ENCODE results near the gene ZNF652.

Gene ZNF652

DNA sequence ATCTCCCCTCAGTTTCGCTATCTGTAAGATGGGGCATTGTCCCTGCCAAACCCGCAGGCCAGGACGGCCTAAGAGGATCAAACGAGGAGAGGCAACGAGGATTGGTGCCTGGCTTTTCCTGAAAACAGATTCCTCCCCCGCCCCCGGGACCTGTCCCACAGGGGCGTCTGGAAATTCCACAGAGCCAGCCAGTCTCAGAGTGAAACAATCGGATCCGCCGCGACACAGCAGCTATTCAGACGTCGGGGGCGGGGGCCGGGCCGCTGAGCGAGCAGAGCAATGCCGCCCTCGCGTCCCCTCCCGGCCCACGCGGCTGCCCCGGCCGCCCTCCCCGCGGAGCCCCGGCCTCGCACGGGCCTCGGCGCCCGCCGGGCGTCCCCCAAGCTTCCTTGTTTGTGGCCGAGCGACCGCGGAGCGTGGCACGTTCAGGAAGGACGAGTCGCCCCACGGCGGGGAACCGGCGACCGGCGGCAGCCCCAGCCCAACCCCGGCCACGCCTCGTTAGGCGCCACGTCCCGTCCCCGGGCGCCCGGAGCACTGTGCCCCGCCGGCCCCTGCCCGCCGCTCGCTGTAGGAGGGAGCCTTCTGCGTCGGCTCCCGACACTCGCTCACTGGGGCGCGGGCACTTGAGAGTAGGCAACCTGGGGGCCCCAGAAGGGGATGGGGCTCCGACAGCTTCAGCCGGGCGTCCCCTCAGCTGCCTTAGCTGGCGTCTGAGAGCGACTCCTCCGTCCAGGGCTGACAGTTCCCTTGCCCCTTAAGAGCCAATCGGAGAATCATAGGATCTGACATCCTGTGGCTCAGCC, 101.8 kb downstream of the ZNF652 start:
- peak in 6 of 14 donors; percentile 1 to 32 (median 6) for DNase-seq

DNA sequence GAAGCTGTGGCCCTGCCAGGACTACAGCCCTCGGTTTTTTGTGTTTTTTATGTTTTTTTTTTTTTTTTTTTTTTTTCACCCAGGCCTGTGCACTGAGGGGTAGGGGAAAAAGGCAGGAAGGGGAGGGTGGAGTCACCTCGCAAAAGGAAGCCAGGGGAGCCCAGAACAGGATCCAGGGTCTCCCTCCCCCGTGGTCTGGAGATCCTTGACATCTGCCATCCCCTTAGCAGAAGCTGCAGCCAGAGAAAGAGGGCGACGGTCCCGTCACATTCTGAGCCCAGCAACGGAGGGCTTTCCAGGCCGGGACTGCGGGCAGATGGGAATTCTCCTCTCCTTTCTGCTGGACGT, 102.4 kb downstream of the ZNF652 start:
- DNase-seq = no peak

DNA sequence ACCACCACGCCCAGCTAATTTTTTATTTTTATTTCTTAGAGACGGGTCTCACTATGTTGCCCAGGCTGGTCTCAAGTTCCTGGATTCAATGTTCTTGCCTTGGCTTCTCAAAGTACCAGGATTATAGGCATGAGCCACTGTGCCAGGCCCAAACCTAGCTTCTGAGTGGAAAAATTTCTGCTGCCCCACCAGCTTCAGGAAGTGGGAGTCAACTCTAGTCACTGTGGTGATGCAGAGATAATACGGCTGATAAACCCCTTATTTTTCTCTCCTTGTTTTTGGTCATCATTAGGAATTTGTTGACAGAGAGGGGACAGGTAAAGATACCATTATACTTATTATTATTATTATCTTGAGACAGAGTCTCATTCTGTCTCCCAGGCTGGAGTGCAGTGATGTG, 103.7 kb downstream of the ZNF652 start:
- no peak for DNase-seq

DNA sequence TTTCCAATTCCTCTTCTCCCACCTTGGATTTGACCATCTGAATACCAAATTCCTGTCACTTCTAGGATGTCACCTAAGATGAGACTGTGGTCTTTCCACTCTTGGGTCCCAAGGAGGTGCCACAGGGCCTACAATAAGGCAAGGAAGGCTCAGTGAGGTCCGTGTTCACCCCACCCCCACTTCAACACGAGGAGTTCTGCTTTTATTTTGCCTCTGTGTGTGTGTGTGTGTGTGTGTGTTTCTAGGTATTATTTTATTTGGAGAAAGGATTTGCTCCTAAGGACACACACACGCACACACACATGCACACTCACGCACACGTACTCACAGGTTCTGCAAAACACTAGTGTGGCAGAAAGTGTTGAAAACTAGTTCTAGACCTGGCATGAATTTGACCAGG, 106.9 kb downstream of the ZNF652 start:
- DNase-seq = no peak

DNA sequence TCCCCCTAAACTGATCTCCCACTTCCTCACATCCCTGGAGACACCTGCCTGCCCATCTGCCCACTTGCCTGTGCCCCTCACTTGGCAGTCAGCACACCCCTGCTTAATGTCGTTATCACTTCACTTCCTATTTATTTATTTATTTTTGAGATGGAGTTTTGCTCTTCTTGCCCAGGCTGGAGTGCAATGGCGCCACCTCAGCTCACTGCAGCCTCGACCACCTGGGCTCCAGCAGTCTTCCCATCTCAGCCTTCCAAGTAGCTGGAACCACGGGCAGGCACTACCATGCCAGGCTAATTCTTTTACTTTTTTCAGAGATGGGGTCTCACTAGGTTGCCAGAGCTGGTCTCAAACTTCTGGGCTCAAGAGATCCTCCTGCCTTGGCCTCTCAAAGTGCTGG, 108.0 kb downstream of the ZNF652 start:
- DNase-seq = no peak

DNA sequence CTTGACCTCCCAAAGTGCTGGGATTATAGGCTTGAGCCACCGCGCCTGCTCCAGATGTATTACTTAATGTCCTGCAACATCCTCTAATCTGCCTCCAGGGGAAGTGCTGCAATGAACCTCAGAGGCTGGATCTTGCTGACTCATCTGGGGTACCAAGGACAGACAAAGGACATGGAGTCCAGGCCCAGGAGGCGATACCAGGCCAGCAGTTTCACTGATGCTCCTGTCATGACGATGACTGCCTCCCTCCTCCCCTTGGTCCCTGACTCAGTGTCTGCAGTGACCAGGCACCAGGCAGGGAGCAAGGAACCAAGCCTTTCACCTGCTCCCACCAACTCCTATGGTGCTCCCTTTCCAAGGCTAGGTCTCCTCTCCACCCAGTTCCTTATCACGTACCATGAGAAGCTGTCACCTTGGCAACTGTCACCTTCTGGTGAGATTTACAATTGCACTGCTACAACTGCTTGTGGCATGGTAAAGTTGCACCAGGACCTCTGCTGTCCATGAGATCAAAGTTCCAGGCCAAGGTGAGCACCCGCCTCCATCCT, 109.8 kb downstream of the ZNF652 start:
- no peak for DNase-seq

DNA sequence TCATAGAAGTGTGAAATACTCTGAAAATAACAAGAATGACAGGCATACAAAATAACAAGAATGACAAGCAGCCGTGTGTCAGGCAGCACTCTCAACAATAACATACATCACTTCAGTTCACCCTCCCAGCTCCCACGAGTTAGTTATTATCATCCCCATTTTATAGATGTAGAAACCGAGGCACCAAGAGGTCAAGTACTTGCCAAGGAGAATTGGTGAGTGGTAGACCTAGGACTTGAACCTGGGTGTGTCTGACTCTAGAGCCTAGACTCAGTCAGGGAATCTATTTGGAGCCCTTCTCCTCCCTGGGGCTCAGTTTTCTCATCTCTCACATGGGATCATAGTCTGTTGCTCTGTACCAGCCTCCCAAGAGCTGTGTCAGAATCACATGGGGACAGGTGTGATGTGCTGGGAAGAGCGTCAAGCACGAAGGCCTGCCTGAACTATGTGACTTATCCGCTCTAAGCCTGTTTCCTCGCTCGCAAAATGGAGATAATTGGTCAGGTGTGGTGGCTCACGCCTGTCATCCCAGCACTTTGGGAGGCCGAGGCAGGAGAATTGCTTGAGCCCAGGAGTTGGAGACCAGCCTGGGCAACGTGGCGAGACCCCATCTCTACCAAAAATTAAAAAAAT, 112.0 kb downstream of the ZNF652 start:
- no peak for DNase-seq

DNA sequence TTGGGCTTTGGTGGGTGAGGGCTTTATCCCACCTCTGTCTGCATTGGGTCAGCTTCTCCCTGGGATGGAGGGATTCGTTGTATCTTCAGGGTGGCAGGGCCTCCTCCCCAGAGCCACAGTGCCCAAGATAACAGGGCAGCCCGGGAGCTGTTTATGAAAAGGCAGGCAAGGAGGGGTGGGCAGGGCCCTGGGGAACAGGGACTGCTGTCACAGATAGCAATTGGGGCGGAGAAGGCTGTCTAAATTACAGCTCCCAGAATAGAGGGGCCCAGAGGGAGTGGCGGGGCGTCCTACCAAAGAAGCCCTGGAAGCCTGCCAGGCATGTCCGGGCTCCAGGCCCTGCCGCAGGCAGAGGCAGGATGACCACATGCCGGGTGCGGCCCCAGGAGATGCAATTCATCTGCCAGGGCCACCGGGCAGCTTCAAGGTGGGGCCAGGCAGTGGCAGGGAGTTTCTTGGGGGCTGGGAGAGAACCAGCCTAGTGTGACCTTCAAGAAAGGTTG, 112.7 kb downstream of the ZNF652 start:
- DNase-seq = peak in 1 of 14 donors; percentile 7

DNA sequence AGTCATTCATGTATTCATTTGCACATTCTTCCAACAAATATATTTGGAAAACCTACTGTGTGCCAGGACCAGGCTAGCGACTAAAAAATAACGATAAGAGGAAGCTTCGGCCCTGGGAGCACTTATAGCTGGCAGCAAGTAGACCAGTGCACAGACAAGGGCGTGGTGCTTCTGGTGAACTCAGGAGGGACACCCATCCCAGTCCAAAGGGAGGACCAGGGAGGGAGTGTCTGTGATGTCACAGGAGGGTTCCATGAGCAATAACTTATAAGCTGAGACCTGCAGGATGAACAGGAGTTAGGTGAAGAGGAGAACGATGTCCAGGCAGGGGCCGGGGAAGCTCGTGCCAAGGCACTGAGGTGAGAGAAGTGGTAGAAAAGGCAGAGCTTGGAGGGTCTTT, 114.1 kb downstream of the ZNF652 start:
- DNase-seq = no peak

DNA sequence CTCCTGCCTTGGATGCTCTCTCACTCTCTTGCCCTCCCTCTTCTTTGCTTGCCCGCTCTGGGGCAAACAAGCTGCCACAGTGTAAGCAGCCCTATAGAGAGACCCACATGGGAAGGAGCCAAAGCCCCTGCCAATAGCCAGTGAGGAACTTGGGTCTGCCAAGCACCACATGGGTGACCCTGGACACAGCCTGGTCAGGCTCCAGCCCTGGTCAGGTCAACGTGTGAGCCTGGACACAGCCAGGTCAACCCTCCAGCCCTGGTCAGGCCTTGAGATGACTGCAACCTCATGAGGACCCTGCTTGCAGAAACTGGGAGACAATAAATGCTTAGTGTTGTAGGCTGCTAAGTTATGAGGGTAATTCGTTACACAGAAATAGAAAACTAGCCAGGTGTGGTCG, 117.2 kb downstream of the ZNF652 start:
- DNase-seq = no peak

All from C1 segment of cervical spinal cord (tissue), 14 donors.